ENCODE results near the gene KCND3. TPM values are rescaled to one million over a fixed set of nuclear protein-coding genes. Genes with fewer than 3 reads are reported as not detected.

The KCND3 gene
- total RNA-seq, 1 donor from 2014 or later, result 2.2 TPM

- H3K4me1 Mint-ChIP-seq (ENCODE audit: unreplicated experiment), result no peaks in the 10 kb centered on the region
- DNase-seq (ENCODE audit: extremely low spot score, unreplicated experiment), result no peak
- no peak overlapping the region for H3K27ac Mint-ChIP-seq
- peaks cover 39% of the 10 kb centered on the region for H3K27me3 Mint-ChIP-seq
- no peak for TF ChIP-seq CTCF (conservative IDR thresholded peaks at IDR 0.05)
- no peaks in the 10 kb centered on the region for H3K9me3 Mint-ChIP-seq
- no peak overlapping the region for H3K4me3 Mint-ChIP-seq
- H3K36me3 Mint-ChIP-seq, result no peaks in the 10 kb centered on the region
These were observed 86.2 kb downstream of the KCND3 start for GRCh38 chr1:111903148-111903870.

GRCh38 chr1:111895469-111895868, 94.0 kb downstream of the KCND3 start:
- no peak for DNase-seq (ENCODE audit: extremely low spot score, unreplicated experiment)
- Mint-ChIP-seq H3K4me1 (ENCODE audit: unreplicated experiment) (peaks cover 4% of the 10 kb centered on the region), H3K9me3 (no peaks in the 10 kb centered on the region), H3K4me3 (no peak overlapping the region), H3K27me3 (peaks cover 9% of the 10 kb centered on the region), H3K36me3 (no peaks in the 10 kb centered on the region), H3K27ac (no peak overlapping the region)
- TF ChIP-seq CTCF (conservative IDR thresholded peaks at IDR 0.05), result no peak

- no peak for DNase-seq (ENCODE audit: extremely low spot score, unreplicated experiment)
- peaks cover 9% of the 10 kb centered on the region for H3K27me3 Mint-ChIP-seq
- no peak for TF ChIP-seq CTCF (conservative IDR thresholded peaks at IDR 0.05)
- no peaks in the 10 kb centered on the region for H3K9me3 Mint-ChIP-seq
- no peak overlapping the region for H3K27ac Mint-ChIP-seq
- H3K4me1 Mint-ChIP-seq (ENCODE audit: unreplicated experiment), result peaks cover 4% of the 10 kb centered on the region
- no peaks in the 10 kb centered on the region for H3K36me3 Mint-ChIP-seq
- H3K4me3 Mint-ChIP-seq, result no peak overlapping the region
These were observed 94.5 kb downstream of the KCND3 start for GRCh38 chr1:111895017-111895416.

GRCh38 chr1:111894497-111894896, 95.0 kb downstream of the KCND3 start:
- H3K4me3 Mint-ChIP-seq, result no peak overlapping the region
- H3K27ac Mint-ChIP-seq, result no peak overlapping the region
- H3K36me3 Mint-ChIP-seq, result no peaks in the 10 kb centered on the region
- no peaks in the 10 kb centered on the region for H3K9me3 Mint-ChIP-seq
- peaks cover 4% of the 10 kb centered on the region for H3K4me1 Mint-ChIP-seq (ENCODE audit: unreplicated experiment)
- H3K27me3 Mint-ChIP-seq, result peaks cover 6% of the 10 kb centered on the region
- no peak for TF ChIP-seq CTCF (conservative IDR thresholded peaks at IDR 0.05)
- DNase-seq (ENCODE audit: extremely low spot score, unreplicated experiment), result no peak

GRCh38 chr1:111891566-111891965, 97.9 kb downstream of the KCND3 start:
- peaks cover 15% of the 10 kb centered on the region for H3K27me3 Mint-ChIP-seq
- no peaks in the 10 kb centered on the region for H3K36me3 Mint-ChIP-seq
- H3K4me3 Mint-ChIP-seq, result no peak overlapping the region
- no peak for DNase-seq (ENCODE audit: extremely low spot score, unreplicated experiment)
- TF ChIP-seq CTCF (conservative IDR thresholded peaks at IDR 0.05), result no peak
- H3K4me1 Mint-ChIP-seq (ENCODE audit: unreplicated experiment), result peaks cover 10% of the 10 kb centered on the region
- H3K27ac Mint-ChIP-seq, result no peak overlapping the region
- H3K9me3 Mint-ChIP-seq, result no peaks in the 10 kb centered on the region

Data from type B pancreatic cell (in vitro differentiated cells).